PC-9 (cell line): ENCODE results near the gene KRTAP10-7. TPM values are rescaled to one million over a fixed set of nuclear protein-coding genes. Genes with fewer than 3 reads are reported as not detected.

Experiments used
- BruUV-seq: library from RNA; stranded (reverse); fragments of 400-500 nt; replicated peaks from 2 replicates; lab custom pipeline; 2021; lab: Mats Ljungman, UMichigan
- CTCF ChIA-PET: fragments of 300-600 bp; sonication (Branson Sonifier 250); formaldehyde crosslinking; loops from one replicate; lab custom pipeline; 2022; ENCODE audit warnings: antibody characterized with exemption; lab: Charles Lee
- POLR2A ChIA-PET: fragments of 300-600 bp; sonication (Branson Sonifier 250); formaldehyde crosslinking; loops from one replicate; lab custom pipeline; 2022; ENCODE audit warnings: antibody characterized with exemption; ENCODE audit not compliant: unreplicated experiment; lab: Charles Lee
- DNase-seq, 2 experiments: peaks; one replicate each; pipeline versions ENCODE4 v3.0.0 to v3.0.0-alpha.2; 2015 to 2022; ENCODE audit warnings: mixed read lengths in 1 of 2
- H2AFZ ChIP-seq: fragments of 200-600 bp; sonication (generic); 2 replicates; pipeline ENCODE4 v1.8.1; 2017; ENCODE audit warnings: antibody characterized with exemption
- H3F3A ChIP-seq: fragments of 200-600 bp; sonication (generic); 2 replicates; pipeline ENCODE4 v1.8.1; 2017; ENCODE audit warnings: antibody characterized with exemption, mild to moderate bottlenecking, low read depth; ENCODE audit not compliant: insufficient read depth
- H3K27ac ChIP-seq: fragments of 200-600 bp; sonication (generic); 2 replicates; pipeline ENCODE4 v1.6.1; 2016; ENCODE audit warnings: mixed run types
- H3K27me3 ChIP-seq: fragments of 200-600 bp; sonication (generic); 2 replicates; pipeline ENCODE4 v1.6.1; 2016; ENCODE audit warnings: low read depth, mixed run types; ENCODE audit not compliant: insufficient read depth
- H3K36me3 ChIP-seq: fragments of 200-600 bp; sonication (generic); 2 replicates; pipeline ENCODE4 v1.6.1; 2016; ENCODE audit warnings: low read depth, mixed run types
- H3K4me1 ChIP-seq: fragments of 200-600 bp; sonication (generic); replicated peaks from 2 replicates; pipeline ENCODE4 v1.6.1; 2016; ENCODE audit warnings: mixed run types; ENCODE audit not compliant: insufficient read depth
- H3K4me2 ChIP-seq: fragments of 200-600 bp; sonication (generic); 2 replicates; pipeline ENCODE4 v1.6.1; 2017; ENCODE audit warnings: mixed run types
- H3K4me3 ChIP-seq: fragments of 200-600 bp; sonication (generic); 2 replicates; pipeline ENCODE4 v1.6.1; 2016; ENCODE audit warnings: mixed run types
- H3K79me2 ChIP-seq: fragments of 200-600 bp; sonication (generic); 2 replicates; pipeline ENCODE4 v1.6.1; 2017; ENCODE audit warnings: low read depth, mixed run types
- H3K9me2 ChIP-seq: fragments of 200-600 bp; sonication (generic); 2 replicates; pipeline ENCODE4 v1.8.1; 2017; ENCODE audit warnings: mild to moderate bottlenecking; ENCODE audit not compliant: insufficient read depth
- H3K9me3 ChIP-seq: fragments of 200-600 bp; sonication (generic); 2 replicates; pipeline ENCODE4 v1.8.1; 2016; ENCODE audit warnings: low read depth; ENCODE audit not compliant: insufficient read depth
- H4K20me1 ChIP-seq: fragments of 200-600 bp; sonication (generic); 2 replicates; pipeline ENCODE4 v1.8.1; 2017; ENCODE audit not compliant: insufficient read depth
- EZH2 ChIP-seq: fragments of 200-600 bp; sonication (generic); IDR thresholded peaks from 2 replicates; pipeline ENCODE4 v1.8.0; 2017; ENCODE audit warnings: antibody characterized with exemption, low read depth
- intact Hi-C: fragments of 100-400 bp; cut with micrococcal nuclease; formaldehyde crosslinking; loops from one replicate; pipeline ENCODE4 v1.10.0; 2022; ENCODE audit not compliant: unreplicated experiment
- total RNA-seq: library from RNA; stranded (reverse); gene quantifications from 2 replicates; pipeline ENCODE4 v1.2.3, GENCODE V29; 2021
- TF ChIP-seq, protein P1 (sequence below): fragments of 200-600 bp; sonication (generic); conservative IDR thresholded peaks from 2 replicates; pipeline ENCODE4 v1.6.1; 2017; ENCODE audit warnings: mixed run types, antibody characterized with exemption, mild to moderate bottlenecking, moderate library complexity

KRTAP10-7 gene
- total RNA-seq, 1 experiment from 2014 or later = not detected

DNA sequence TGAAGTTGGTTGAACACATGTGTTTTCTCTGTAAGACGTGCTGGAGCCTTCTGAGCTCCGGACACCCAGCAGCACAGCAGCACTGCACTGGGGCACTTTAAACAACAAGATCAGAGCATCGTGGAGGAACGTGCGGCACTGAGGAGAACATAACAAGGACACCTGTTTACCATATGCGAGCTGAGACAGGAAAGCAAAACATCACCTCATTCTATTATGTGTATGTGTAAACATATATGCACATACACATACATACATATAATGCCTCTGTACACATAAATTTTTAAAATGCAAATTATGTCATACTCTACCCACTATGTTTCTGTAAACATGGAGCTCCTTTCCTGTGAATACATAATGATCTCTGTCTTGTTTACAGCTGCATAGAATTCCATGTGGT, 4.9 kb upstream of the KRTAP10-7 start:
- TF ChIP-seq, protein P1, sequence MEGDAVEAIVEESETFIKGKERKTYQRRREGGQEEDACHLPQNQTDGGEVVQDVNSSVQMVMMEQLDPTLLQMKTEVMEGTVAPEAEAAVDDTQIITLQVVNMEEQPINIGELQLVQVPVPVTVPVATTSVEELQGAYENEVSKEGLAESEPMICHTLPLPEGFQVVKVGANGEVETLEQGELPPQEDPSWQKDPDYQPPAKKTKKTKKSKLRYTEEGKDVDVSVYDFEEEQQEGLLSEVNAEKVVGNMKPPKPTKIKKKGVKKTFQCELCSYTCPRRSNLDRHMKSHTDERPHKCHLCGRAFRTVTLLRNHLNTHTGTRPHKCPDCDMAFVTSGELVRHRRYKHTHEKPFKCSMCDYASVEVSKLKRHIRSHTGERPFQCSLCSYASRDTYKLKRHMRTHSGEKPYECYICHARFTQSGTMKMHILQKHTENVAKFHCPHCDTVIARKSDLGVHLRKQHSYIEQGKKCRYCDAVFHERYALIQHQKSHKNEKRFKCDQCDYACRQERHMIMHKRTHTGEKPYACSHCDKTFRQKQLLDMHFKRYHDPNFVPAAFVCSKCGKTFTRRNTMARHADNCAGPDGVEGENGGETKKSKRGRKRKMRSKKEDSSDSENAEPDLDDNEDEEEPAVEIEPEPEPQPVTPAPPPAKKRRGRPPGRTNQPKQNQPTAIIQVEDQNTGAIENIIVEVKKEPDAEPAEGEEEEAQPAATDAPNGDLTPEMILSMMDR = no peak
- TF ChIP-seq EZH2 = no peak
- Histone ChIP-seq H3F3A (no peaks in the 10 kb centered on the region), H3K27me3 (peaks cover 67% of the 10 kb centered on the region), H4K20me1 (no peaks in the 10 kb centered on the region), H3K9me2 (no peaks in the 10 kb centered on the region), H3K4me3 (no peak overlapping the region), H3K9me3 (no peaks in the 10 kb centered on the region), H3K27ac (no peak overlapping the region), H3K4me1 (no peaks in the 10 kb centered on the region), H3K4me2 (no peak overlapping the region), H3K36me3 (no peaks in the 10 kb centered on the region), H3K79me2 (no peaks in the 10 kb centered on the region), H2AFZ (no peak overlapping the region)
- no peak for DNase-seq
- ChIA-PET POLR2A (no interaction called here), CTCF (no interaction called here)
- intact Hi-C loops = no loop called here
- BruUV-seq = no TSS peak

DNA sequence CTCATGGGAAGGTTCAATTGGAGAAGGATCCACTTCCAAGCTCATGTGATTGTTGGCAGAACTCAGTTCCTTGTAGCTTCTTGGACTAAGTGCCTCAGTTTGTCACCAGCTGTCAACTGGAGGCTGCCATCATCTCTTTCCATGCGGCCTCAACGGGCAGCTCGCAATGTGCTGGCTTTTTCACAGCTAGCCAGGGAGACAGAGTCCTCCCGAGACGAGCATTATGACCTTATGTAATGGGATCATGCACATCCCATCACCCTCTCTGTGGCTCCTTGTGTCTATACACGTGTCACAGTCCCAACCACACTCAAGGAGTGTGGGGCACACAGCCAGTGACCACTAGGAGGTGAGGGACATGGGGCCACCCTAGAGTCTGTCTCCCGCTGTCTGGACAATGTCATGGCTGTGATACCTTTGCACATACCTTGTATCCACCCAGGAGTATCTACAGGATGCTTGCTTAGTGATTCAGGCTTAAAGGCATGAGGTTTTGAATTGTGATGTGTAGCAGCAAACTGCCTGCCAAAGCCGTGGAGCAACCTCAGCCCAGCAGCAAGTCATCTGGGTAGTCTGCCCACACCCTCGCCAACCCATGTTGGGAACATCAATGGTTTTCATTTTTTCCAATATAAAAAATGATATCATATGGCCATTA, 4.2 kb upstream of the KRTAP10-7 start:
- Histone ChIP-seq H3K36me3 (no peaks in the 10 kb centered on the region), H3K4me3 (no peak overlapping the region), H4K20me1 (no peaks in the 10 kb centered on the region), H2AFZ (no peak overlapping the region), H3F3A (no peaks in the 10 kb centered on the region), H3K9me2 (no peaks in the 10 kb centered on the region), H3K4me2 (no peak overlapping the region), H3K9me3 (no peaks in the 10 kb centered on the region), H3K4me1 (no peaks in the 10 kb centered on the region), H3K27me3 (peaks cover 70% of the 10 kb centered on the region), H3K79me2 (no peaks in the 10 kb centered on the region), H3K27ac (no peak overlapping the region)
- intact Hi-C loops = no loop called here
- POLR2A ChIA-PET = no interaction called here
- peak in 1 of 2 experiments; percentile 47 for DNase-seq
- TF ChIP-seq EZH2 = no peak
- TF ChIP-seq, protein P1 = no peak
- CTCF ChIA-PET = no interaction called here
- no TSS peak for BruUV-seq

- Histone ChIP-seq H3K27me3 (peaks cover 69% of the 10 kb centered on the region), H3K4me2 (no peak overlapping the region), H3K36me3 (no peaks in the 10 kb centered on the region), H3K27ac (no peak overlapping the region), H3K79me2 (no peaks in the 10 kb centered on the region), H3K9me3 (no peaks in the 10 kb centered on the region), H2AFZ (no peak overlapping the region), H3K4me3 (no peak overlapping the region), H3K9me2 (no peaks in the 10 kb centered on the region), H3K4me1 (no peaks in the 10 kb centered on the region), H4K20me1 (no peaks in the 10 kb centered on the region), H3F3A (no peaks in the 10 kb centered on the region)
- ChIA-PET POLR2A (no interaction called here), CTCF (no interaction called here)
- intact Hi-C loops = no loop called here
- no TSS peak for BruUV-seq
- no peak for DNase-seq
- no peak for TF ChIP-seq EZH2
- TF ChIP-seq, protein P1 = no peak
Measured at GRCh38 chr21:44598061-44598460, 2.3 kb upstream of the KRTAP10-7 start.
